ENCODE measurements around the gene TNNI3K.
A peak's percentile ranks its signal among the peaks of the same experiment; 100 is the strongest.

The TNNI3K gene

GRCh38 chr1:74502858-74503257 is 267.7 kb downstream of the TNNI3K start:
- DNase-seq (ENCODE audit: low read depth, low spot score), result no peak

GRCh38 chr1:74504125-74504932 is 269.1 kb downstream of the TNNI3K start:
- no peak for DNase-seq (ENCODE audit: low read depth, low spot score)

GRCh38 chr1:74504933-74505512 is 269.8 kb downstream of the TNNI3K start:
- DNase-seq (ENCODE audit: low read depth, low spot score), result no peak

GRCh38 chr1:74505928-74506710 is 270.9 kb downstream of the TNNI3K start:
- no peak for DNase-seq (ENCODE audit: low read depth, low spot score)

- no peak for DNase-seq (ENCODE audit: low read depth, low spot score)
Measured at GRCh38 chr1:74508449-74508848, 273.3 kb downstream of the TNNI3K start.

GRCh38 chr1:74512170-74512915 is 277.2 kb downstream of the TNNI3K start, which contains the start of gene LRRC53:
Gene LRRC53 (minus strand): TSS chr1:74512611. CDS start chr1:74483349, 29,262 bp downstream.
- DNase-seq (ENCODE audit: low read depth, low spot score), result no peak

GRCh38 chr1:74513411-74514300 is 278.5 kb downstream of the TNNI3K start:
- no peak for DNase-seq (ENCODE audit: low read depth, low spot score)

- DNase-seq (ENCODE audit: low read depth, low spot score), result no peak
Measured at GRCh38 chr1:74517599-74518051, 282.4 kb downstream of the TNNI3K start.

GRCh38 chr1:74522148-74522547 is 287.0 kb downstream of the TNNI3K start:
- DNase-seq (ENCODE audit: low read depth, low spot score), result peak; percentile 89

GRCh38 chr1:74523873-74524480 is 288.8 kb downstream of the TNNI3K start:
- no peak for DNase-seq (ENCODE audit: low read depth, low spot score)

- no peak for DNase-seq (ENCODE audit: low read depth, low spot score)
Measured at GRCh38 chr1:74526708-74527107, 291.5 kb downstream of the TNNI3K start.

- no peak for DNase-seq (ENCODE audit: low read depth, low spot score)
Measured at GRCh38 chr1:74528123-74528522, 292.9 kb downstream of the TNNI3K start.

GRCh38 chr1:74530892-74531291 is 295.7 kb downstream of the TNNI3K start:
- no peak for DNase-seq (ENCODE audit: low read depth, low spot score)

- DNase-seq (ENCODE audit: low read depth, low spot score), result no peak
Measured at GRCh38 chr1:74531796-74532195, 296.6 kb downstream of the TNNI3K start.

GRCh38 chr1:74534241-74534640 is 299.1 kb downstream of the TNNI3K start:
- no peak for DNase-seq (ENCODE audit: low read depth, low spot score)

- DNase-seq (ENCODE audit: low read depth, low spot score), result no peak
Measured at GRCh38 chr1:74545821-74546220, 310.6 kb downstream of the TNNI3K start.

GRCh38 chr1:74548961-74549750 is 314.0 kb downstream of the TNNI3K start:
- no peak for DNase-seq (ENCODE audit: low read depth, low spot score)

- DNase-seq (ENCODE audit: low read depth, low spot score), result no peak
Measured at GRCh38 chr1:74549932-74550331, 314.7 kb downstream of the TNNI3K start.

- no peak for DNase-seq (ENCODE audit: low read depth, low spot score)
Measured at GRCh38 chr1:74570797-74571492, 335.8 kb downstream of the TNNI3K start.

Data from iPS DF 19.7 (cell line).